Kidney (tissue), 14 donors: ENCODE data around the gene CLTB. TPM values are rescaled to one million over a fixed set of nuclear protein-coding genes. Genes with fewer than 3 reads are reported as not detected.

Experiments
- DNase-seq, 5 donors: peaks; one replicate each; pipeline ENCODE4 v3.0.0-alpha.2; 2013 to 2020
- FAIRE-seq: peaks from 2 replicates; lab custom pipeline; 2012; peaks lifted over from hg19 to GRCh38; lab: Jason Lieb, UNC
- H3K27ac ChIP-seq, 2 donors: one replicate each; pipeline ENCODE4 v1.7.0; 2013; ENCODE audit warnings: low read depth in 2 of 2, low read length in 2 of 2, inconsistent platforms in 1 of 2
- H3K27me3 ChIP-seq: one replicate; pipeline ENCODE4 v1.7.1; 2013; ENCODE audit warnings: low read length, inconsistent platforms; ENCODE audit not compliant: control insufficient read depth, insufficient read depth
- H3K36me3 ChIP-seq, 3 donors: one replicate each; pipeline versions ENCODE4 v1.7.0 to v1.7.1; 2013; ENCODE audit warnings: low read length in 3 of 3, control low read depth in 1 of 3, inconsistent platforms in 1 of 3; ENCODE audit not compliant: insufficient read depth in 3 of 3, control insufficient read depth in 2 of 3
- H3K4me1 ChIP-seq, 3 donors: one replicate each; pipeline versions ENCODE4 v1.7.0 to v1.7.1; 2013; ENCODE audit warnings: low read length in 3 of 3, inconsistent platforms in 1 of 3, low read depth in 1 of 3; ENCODE audit not compliant: control insufficient read depth in 2 of 3, insufficient read depth in 2 of 3
- H3K4me3 ChIP-seq, 3 donors: one replicate each; pipeline versions ENCODE4 v1.7.0 to v1.8.1; 2013; ENCODE audit warnings: low read length in 3 of 3, control low read depth in 1 of 3, inconsistent platforms in 1 of 3
- H3K9ac ChIP-seq, 3 donors: one replicate each; pipeline versions ENCODE4 v1.7.0 to v1.7.1; 2013; ENCODE audit warnings: low read length in 3 of 3, control low read depth in 1 of 3, inconsistent platforms in 1 of 3
- H3K9me3 ChIP-seq, 3 donors: one replicate each; pipeline versions ENCODE4 v1.7.0 to v1.7.1; 2013; ENCODE audit warnings: low read length in 3 of 3, control low read depth in 1 of 3, inconsistent platforms in 1 of 3; ENCODE audit not compliant: control insufficient read depth in 2 of 3, insufficient read depth in 1 of 3
- CTCF ChIP-seq: IDR thresholded peaks from 3 replicates; pipeline ENCODE4 v1.5.1; 2012; ENCODE audit warnings: mild to moderate bottlenecking, moderate library complexity, borderline replicate concordance; ENCODE audit not compliant: insufficient read depth; ENCODE audit errors: extremely low read depth
- intact Hi-C: fragments of 100-400 bp; cut with DNase I; formaldehyde crosslinking; loops from one replicate; pipeline ENCODE4 v1.11.1; 2022
- polyA plus RNA-seq: library from polyadenylated mRNA; stranded (reverse); fragments of 350-450 nt; fragmentation: Illumina TruSeq; extraction: RNeasy Lipid Tissue Mini Kit (QIAGEN cat#74804); gene quantifications from one replicate; pipeline ENCODE4 v1.2.3, GENCODE V29; 2014; ENCODE audit warnings: low read depth, low replicate concordance; ENCODE audit not compliant: insufficient read depth
- total RNA-seq: library from RNA; stranded (reverse); fragmentation: NEBNext Ultra II Directional; extraction: Animal tissue kit (Norgen Biotek cat#: 25700); gene quantifications from one replicate; pipeline ENCODE4 v1.2.1, GENCODE V29; 2021
- donor health status: control.
- donor health status: control.
- donor health status: control.
- donor health status: control.
- donor health status: control.
- donor health status: DM: yes; HTN: yes; CAD: no.
- donor health status: Normal renal cell carcinoma (clear cell type).

Gene CLTB
- total and polyA plus RNA-seq, 2 donors from 2014 or later, result 76.3 to 151 TPM

GRCh38 chr5:176355400-176356178 lies 60.8 kb downstream of the CLTB start:
- no peaks in the 10 kb centered on the region for H3K9me3 ChIP-seq
- H3K9ac ChIP-seq, result no peak overlapping the region
- no peaks in the 10 kb centered on the region for H3K27me3 ChIP-seq
- intact Hi-C loops, result no loop called here
- H3K4me1 ChIP-seq, result peaks cover 0 to 6% (median 0%) of the 10 kb centered on the region in 3 donors
- no peak overlapping the region for H3K4me3 ChIP-seq
- TF ChIP-seq CTCF, result no peak
- FAIRE-seq, result no peak
- peaks cover 11 to 57% (median 38%) of the 10 kb centered on the region in 3 donors for H3K36me3 ChIP-seq
- no peak overlapping the region for H3K27ac ChIP-seq
- DNase-seq, result peak in 3 of 5 donors; percentile 16 to 27 (median 25)

GRCh38 chr5:176353533-176353932 lies 62.8 kb downstream of the CLTB start:
- DNase-seq, result no peak
- Histone ChIP-seq H3K9me3 (no peaks in the 10 kb centered on the region), H3K27ac (no peak overlapping the region), H3K9ac (no peak overlapping the region), H3K36me3 (peaks cover 12 to 76% (median 54%) of the 10 kb centered on the region in 3 donors), H3K4me1 (peaks cover 0 to 2% (median 0%) of the 10 kb centered on the region in 3 donors), H3K4me3 (no peak overlapping the region), H3K27me3 (no peaks in the 10 kb centered on the region)
- FAIRE-seq, result no peak
- no peak for TF ChIP-seq CTCF
- intact Hi-C loops, result no loop called here

- Histone ChIP-seq H3K9me3 (no peaks in the 10 kb centered on the region), H3K4me3 (no peak overlapping the region), H3K4me1 (peaks cover 0 to 2% (median 0%) of the 10 kb centered on the region in 3 donors), H3K27ac (no peak overlapping the region), H3K36me3 (peaks cover 12 to 89% (median 59%) of the 10 kb centered on the region in 3 donors), H3K27me3 (no peaks in the 10 kb centered on the region), H3K9ac (no peak overlapping the region)
- no peak for TF ChIP-seq CTCF
- intact Hi-C loops, result no loop called here
- no peak for FAIRE-seq
- DNase-seq, result no peak
Observed at GRCh38 chr5:176352116-176352878, 64.0 kb downstream of the CLTB start.
